HG03045 (cell line): ENCODE data around the gene DAPK3.
"Not testable (repeated sequence)": the region's sequence is repeated elsewhere in the genome, so short reads cannot be mapped to it uniquely, and the experiment has no call there.

ENCODE experiments used
- ATAC-seq: cut with Tn5 transposase; IDR thresholded peaks from one replicate; pipeline ENCODE4 v1.9.1; 2021; ENCODE audit warnings: mild to moderate bottlenecking, moderate library complexity; ENCODE audit not compliant: unreplicated experiment

The DAPK3 gene

DNA sequence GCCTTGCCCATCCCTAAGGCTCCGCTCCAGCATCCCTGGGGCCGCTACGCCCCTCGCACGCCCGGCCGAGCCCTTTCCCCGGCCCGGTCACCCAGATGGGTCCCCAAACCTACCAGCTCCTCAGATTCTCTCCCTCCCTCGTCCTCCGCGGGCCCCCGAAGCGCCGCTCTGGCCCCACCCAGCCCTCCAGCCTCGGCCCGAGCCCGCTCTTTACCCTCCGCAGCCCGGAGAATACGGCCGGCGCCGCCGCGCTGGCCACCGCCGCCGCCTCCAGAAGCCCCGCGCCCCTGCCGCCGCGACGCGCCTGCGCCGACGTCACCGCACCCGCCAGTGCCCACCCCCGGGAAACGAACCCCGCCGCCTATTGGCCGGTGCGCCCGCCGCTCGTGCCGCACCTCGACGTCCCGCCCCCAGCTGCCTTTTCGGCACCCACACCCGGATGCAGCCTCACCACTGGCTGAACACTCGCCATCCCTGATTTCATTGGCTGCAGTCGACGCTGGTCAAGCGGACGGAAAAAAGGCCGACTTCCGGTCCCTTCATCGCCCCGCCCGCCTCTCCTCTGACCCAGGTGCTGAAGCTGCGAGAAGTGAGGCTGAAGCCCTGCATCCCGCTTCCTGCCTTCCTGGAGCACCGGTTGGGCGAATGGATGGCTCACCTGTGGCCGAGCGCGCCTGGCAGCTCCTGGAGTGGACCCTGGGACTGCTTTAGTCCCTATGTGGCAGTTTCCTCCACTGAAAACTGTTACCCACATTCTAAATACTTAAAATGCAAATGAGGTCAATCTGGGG lies at the start of gene DAPK3:
TSS of gene DAPK3 (minus strand) at position 292 of the 791 bp plus-strand sequence. CDS start 1,364 bp downstream, outside the sequence.
- peak; percentile 91 for ATAC-seq

DNA sequence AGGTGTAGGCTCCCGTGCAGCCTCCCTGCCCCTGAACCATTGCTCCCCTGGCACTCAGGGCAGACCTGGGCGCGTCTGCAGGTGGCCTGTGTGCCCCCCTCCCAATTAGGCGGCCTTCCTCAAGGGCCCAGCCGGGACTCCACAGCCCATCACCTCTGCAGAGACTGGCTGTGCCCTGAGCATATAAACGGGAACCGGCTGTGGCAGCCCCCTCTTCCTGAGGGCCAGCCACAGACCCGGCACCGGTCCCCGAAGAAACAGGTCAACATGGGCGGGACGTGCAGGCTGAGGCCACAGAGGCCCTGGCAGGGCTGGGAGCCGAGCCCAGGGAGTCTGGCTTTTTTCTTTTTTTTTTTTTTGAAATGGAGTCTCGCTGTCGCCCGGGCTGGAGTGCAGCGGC lies 48.7 kb upstream of the DAPK3 start:
- ATAC-seq = no peak

DNA sequence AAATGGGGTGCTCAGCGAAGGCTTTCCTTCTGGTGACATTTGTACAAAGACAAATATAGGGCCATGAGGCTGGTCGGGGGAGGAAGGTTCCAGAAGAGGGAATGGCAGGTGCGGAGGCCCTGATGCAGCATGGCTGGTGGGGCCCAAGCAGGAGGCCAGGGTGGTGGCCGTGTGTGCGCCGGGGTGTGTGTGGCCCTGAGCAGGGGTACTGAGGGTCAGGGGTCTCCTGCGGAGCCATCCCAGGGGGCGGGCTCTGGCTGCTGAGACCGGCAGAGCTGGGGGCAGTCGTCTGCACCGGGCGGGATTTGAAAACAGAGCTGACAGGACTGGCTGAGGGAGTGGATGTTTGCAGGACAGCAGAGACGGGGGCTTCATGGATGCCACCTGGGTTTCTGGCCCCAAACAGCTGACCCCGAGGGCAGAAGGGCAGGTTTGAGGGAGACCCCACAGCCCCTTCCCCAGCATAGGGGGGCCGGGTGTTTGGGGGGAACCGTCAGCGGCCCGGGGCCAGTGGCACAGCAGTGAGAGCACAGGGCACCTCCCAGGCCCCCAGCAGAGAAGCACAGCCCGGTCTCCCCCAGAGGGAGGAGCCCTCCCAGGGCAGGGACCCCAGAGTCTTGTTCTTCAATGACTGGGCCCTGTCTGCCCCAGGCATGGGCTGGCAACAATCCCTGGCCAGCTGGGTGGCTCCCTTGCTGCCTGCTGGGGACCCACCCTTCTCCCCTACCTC lies 48.0 kb upstream of the DAPK3 start:
- no peak for ATAC-seq

DNA sequence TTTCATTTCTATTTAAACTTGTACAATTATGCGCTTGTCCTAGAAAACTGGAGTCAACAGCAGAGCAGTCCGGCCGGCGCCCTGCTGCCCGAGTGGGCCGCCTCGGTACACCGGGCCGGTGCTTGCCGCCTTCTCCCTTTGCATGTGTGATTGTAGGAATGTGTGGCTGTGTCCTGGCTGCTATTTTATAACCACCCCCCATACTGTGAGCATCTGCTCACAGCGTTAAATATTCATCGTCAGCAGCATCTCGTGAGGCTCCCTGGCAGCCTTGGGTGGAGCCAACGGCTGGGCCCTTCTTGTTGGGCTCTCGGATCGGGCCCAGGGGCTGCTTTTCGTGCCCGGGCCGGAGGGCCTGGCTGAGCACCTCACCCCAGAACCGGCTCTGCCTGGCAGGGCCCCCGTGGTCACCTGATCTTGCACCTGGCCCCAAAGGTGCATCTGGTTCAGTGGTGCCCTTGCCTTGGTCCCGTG lies 47.3 kb upstream of the DAPK3 start:
- no peak for ATAC-seq

DNA sequence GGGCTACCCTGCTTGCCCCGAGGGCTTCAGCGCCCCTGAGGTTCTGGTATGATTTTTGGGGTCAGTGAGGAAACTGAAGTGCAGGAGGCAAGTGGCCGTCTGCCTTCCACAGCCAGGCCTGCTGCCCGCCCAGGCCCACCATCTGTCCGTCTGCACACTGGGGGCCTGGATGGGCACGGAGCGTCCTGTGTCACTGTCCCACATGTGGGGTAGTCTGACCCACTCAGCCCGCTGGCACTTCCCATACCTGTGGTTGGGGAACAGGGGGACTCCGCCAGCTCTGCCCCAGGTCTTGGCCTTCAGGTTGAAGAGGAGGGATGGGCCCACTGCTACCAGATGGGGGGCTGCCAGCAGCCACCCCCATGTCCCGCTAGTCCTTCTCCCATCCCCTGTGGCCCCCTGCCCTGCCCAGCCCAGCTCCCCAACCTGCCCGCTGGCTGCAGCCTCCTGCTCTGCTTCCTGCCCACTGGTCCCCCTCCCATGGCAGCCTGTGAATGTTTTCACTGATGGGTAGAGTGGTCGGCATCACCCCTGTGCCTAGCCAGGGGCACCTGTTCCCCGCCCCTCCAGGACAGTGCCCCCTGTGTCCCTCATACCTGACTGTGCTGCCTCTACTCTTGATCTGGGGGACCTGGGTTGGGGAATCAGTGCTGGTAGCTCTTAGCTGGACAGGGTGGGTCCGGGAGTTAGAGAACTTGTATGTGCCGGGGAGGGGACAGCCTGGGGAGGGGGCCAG lies 46.2 kb upstream of the DAPK3 start:
- ATAC-seq = no peak

DNA sequence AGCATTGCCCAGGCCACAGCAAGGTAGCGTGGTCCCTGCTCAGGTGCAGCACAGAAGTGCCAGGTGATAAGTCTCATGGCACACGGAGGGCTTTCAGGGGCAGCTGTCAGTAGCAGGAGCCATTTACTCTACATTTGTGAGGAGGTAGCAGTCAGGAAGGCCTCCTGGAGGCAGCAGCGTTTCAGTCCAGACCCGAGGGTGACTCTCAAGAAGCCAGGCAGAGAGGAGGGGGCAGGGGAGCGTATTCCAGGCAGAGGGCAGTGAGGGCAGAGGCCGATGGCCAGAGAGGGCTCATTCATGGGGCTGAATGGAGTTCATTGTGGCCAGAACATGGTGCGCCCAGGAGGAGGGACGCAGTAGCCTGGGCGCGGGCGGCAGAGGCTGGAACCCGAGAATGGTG lies 45.6 kb upstream of the DAPK3 start:
- ATAC-seq = no peak

DNA sequence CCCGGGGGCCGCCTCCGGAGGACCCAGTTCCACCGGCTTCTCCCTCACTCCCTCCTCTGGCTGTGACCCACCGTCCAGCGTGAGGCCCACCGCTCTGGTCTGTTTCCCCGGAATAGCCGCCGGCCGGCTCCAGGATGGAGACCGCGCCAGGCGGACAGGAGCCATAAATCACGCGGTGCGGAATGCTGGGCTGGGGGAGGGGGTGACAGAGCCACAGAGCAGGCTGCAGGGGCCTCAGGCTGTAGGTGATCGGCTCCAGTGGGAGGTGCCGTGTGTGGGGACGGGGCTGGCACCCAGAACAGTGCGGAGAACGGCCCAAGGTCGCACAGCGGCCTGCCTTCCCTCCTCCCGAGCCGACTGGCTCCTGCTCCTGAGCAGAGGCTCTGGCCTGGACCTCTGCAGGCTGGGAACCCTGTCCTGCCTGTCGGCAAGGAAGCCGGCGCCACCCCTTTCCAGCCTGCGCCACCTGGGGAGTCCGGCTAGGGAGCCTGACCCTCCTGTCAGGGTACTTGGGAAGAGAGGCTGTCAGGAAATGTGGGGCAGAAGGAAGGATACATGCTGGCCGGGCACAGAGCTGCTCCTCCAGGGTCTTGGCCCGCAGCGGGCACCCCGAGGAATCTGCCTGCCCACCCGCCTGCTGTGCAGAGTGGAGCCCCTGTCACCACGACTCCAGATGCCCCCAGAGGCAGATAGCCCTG lies 45.0 kb upstream of the DAPK3 start:
- no peak for ATAC-seq

DNA sequence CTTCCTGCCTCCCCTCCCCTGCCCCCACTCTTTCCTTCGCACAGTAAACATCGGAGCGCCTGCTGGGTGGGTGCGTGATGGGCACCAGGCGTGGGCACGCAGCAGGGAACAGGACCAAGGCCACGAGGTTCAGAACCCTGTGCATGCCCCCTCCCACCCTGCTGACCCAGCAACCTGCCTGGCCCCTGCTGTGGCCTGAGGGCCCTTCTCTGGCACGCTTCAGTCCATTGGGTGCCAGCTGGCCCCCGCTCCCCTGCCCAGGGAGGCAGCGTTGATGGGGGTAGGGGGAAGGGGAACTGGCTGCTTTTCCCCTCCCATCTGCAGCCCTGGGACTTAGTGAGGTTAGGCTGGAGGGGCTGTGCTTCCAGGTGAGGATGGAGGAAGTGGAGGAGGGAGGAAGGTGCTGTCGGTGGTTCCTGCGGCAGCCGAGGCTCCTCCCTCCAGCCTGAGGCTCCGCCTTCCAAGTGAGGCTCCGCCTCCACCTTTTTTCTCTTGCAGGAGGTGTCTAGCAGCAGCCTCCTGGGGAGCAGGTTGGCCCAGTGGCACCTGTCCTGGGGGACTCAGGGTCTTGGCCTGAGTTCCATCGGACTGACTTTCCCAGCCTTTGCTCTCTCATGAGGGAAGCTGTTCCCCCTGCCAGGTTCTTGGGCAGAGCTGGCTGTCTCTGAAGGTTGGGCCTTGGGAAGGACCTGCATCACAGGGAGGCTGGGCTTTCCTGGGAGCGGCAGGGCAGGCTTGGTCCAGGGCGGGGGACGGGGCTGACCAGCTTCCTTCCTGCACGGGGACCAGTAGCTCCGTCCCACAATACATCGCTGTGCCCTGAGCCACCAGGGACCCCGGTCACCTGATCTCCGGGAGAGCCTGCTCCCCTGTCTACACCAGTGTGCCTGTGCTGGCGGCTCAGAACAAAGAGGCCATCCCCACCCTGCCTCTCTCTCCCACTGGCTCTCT lies 43.9 kb upstream of the DAPK3 start:
- no peak for ATAC-seq

DNA sequence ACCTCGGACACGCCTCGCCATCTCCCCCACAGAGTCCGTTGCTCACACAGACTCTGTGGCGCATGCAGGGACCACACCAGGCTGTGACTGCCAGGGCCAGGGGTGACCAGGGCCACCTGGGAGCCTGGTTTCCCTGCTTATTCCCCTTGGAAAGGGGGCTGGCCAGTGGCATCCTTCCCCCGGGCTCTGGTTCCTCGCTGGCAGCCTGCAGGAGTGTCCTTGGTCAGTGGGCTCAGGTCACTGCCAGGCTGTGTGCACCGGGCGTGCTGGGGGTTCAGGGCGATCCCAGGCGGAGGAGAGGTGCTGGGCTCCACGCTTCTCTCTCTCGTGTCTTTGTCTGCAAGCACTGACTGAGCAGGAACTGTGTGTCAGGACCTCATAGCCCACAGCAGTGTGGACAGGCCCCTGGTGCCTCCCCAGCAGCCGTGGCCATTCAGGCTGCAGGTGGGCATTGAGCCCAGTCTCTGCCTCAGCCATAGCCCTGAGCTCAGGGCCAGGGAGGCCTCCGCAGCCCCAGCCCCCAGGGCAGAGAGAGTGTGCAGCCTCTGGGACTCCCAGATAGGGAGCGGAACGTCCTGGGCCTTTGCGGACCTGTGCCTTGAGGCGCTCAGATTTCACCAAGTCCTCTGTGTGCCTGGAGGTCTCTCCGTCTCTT lies 43.1 kb upstream of the DAPK3 start:
- ATAC-seq = no peak

DNA sequence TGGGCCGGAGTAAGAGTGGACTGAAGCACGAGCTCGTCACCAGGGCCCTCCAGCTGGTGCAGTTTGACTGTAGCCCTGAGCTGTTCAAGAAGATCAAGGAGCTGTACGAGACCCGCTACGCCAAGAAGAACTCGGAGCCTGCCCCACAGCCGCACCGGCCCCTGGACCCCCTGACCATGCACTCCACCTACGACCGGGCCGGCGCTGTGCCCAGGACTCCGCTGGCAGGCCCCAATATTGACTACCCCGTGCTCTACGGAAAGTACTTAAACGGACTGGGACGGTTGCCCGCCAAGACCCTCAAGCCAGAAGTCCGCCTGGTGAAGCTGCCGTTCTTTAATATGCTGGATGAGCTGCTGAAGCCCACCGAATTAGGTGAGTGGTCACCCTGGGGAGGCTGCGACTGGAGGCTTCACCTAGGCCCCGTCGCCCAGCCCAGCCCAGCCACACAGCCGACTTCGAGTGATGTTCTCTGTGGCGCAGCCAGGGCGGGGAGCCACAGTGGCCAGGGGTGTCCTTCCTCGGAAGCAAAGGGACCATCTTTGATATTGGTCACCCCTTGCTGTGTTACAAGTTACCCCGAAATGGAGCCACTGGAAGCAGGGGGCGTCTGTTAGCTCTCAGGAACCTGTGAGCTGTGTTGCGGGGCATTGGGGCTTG lies 42.2 kb upstream of the DAPK3 start:
- no peak for ATAC-seq

DNA sequence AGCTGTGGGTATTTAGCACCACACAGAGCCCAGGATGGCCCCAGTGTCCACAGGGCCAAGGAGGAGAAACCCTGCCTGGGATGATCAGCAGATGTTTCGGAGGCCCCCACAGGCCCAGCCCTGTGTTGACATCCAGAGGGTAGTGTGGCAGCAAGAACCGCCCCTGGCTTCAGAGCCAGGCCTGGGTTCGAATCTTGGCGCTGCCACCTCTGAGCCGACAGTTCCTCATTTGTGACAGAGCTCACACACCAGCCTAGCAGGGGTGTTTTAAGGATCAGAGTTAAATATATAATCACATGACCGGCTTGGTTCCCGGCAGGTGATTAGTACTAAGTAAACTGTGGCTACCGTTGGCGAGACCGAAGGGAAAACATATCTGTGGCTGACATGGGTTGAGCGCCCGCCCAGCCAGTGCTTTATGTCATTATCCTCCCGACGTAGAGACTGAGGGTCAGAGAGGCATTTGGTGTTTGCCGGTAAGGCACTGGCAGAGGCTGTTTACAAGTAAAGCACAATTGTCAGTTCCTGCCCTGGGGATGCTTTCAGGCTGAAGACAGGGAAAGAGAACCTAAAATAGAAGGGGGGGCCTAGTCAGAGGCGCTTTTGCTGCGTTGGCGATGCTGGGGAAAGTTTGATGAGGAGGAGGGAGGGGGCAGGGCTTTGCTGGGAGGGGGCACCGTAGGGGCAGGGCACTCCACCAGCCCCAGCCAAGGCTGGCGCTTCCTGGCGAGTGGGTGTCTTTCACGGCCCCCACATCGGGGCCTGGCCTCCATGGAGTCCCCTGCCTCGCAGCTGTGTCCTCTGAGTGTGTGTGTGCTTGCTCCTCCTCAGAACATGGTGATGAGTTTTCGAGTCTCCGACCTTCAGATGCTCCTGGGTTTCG lies 41.4 kb upstream of the DAPK3 start:
- no peak for ATAC-seq

DNA sequence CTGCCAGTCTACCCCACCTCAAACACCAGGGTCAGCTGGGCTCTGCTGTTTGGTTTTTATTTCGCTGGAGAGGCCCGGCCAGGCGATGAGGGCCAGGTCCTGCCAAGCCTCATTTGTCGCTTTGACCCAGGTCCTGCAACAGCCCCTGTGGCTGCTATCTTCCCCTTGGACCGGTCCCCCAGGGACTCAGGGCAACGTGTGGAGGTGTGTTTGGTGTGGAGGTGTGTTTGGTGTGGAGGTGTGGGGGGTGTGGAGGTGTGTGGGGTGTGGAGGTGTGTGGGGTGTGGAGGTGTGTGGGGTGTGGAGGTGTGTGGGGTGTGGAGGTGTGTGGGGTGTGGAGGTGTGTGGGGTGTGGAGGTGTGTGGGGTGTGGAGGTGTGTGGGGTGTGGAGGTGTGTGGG lies 40.5 kb upstream of the DAPK3 start:
- not testable (repeated sequence) for ATAC-seq

DNA sequence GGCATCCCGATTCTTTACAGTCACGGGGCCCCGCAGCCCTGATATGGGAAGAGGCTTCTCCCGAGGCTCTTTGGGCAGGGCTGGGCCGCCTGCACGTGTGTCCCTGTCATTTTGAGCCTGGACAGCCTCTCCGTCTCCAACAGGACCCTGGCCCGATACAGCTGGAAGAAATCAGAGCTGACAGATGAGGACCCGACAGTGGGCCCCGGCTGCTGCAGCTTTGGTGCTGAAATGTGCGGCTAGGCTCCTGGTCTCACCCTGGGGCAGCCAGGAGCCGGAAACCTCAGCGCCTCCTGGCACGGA lies 39.9 kb upstream of the DAPK3 start:
- no peak for ATAC-seq

DNA sequence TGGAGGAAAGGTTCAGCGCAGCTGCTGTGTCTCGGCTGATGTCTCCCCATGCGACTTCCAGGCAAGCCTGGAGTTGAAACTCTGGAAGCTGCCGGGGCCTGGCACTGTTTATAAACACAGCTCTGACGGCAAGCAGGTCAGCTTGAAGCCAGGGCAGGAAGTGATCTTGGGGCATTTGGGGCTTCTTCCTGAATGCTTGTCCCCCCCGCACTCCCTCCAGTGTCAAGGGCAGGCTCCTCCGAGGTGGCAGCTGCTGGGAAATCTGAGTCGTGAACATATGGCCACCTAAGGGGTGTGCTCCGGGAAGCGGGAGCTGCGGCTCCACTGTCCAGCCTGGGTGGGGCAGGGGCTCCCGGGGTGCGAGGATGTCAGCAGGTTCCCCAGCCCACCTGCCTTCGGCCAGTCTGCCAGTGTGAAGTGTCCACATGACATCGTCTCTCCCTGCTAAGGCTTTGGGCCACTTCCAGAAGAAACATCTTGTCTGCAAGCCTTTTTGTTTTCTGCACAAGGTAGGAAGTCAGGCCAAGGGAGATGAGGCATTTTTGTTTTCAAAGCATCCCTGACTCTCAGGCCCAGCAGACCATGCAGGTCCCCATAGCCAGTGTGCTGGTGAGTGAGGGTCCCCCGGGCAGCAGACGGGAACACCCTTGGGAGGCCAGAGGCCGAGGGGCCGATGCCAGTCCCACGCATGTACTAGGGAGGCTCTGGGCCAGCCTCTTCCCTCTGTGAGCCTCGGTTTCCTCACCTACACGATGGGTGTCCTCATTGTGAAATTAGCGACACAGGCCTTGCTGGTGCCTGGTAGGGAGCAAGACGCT lies 39.3 kb upstream of the DAPK3 start:
- no peak for ATAC-seq

DNA sequence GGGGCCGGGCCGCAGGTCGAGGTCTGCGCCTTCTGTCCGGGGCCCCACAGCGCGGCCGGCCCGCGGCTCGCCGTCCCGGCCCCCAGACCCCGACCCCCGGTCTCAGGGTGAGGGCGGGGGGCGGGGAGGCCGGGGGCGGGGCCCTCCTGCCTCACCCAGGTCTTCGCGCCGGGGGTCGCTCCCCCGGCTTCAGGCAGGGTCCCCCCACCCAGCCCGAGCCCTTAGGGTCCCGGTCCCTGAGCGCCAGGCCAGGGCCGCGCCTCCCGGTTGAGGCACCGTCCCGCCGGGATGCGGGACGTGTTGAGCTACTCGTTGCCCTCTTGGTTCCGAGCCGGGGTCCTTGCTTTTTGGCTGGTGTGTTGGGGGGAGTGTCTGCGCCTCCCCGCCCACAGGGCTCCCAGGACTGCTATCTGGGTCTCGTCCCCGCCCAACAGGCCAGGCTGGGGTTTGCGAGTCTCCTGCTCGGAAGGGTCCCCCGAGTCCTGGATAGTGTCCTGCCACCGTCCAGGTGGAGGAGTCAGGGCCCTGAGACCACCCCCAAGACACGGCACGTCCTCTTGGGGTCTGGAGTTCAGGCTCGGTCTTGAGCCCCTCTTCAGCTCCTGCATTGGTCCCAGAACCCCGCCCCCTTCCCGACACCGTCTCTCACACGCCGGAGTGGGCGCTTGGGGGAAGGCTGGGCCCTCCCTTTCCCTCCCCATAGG lies 37.1 kb upstream of the DAPK3 start:
- ATAC-seq = peak; percentile 15

DNA sequence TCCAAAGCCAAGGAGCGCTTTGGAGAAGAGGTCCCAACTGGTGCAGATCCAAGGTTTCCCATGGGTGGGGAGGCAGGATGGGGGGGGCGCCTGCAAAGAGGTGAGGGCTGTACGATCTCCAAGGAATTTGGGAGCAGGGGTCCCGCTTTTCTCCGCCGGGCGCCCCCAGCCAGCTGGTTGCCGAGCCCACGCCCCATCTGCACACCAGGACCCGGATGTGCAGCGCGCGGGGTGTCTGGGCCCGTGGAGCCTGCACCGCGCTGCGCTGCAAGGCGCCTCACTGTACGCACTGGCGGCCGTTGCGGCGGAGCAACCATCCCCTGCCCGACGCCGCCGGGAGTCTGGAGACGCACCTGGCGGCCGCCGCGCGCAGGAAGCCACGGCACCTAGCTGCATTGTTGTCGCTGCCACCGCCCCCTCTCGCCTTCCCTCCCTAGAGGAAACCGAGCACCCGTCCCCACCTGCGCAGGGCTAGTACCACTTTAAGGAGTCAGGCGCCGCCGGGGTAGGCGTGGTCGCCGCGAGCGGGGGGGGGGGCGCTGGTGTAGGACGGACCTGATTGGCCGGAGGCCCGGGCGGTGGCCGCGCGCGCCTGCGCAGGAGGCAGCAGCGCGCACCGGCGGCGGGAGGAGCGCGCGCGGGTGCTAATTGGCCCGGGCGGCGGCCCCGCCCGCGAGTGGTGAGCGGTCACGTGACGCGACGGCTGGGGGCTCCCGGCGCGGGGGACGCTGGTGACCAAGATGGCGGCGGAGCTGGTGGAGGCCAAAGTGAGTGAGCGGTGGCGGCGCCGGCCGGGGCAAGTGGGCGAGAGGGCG lies 36.3 kb upstream of the DAPK3 start, which contains the start of gene PIAS4:
TSS of gene PIAS4 (plus strand) at position 716 of the 815 bp plus-strand sequence. CDS start at position 741, 25 bp downstream.
- peak; percentile 82 for ATAC-seq
